CD8-positive, alpha-beta memory T cell (primary cell): ENCODE results near the gene MRPL39. TPM values are rescaled to one million over a fixed set of nuclear protein-coding genes. Genes with fewer than 3 reads are reported as not detected.
A peak's percentile ranks its signal among the peaks of the same experiment; 100 is the strongest.
"Not testable (repeated sequence)": the region's sequence is repeated elsewhere in the genome, so short reads cannot be mapped to it uniquely, and the experiment has no call there.

Experiments
- CTCF ChIA-PET: fragments of 350-600 bp; sonication (Branson Sonifier 250); formaldehyde crosslinking; loops from one replicate; lab custom pipeline; 2021; ENCODE audit warnings: antibody characterized with exemption; lab: Charles Lee
- POLR2A ChIA-PET: fragments of 350-600 bp; sonication (Branson Sonifier 250); formaldehyde crosslinking; loops from one replicate; lab custom pipeline; 2021; ENCODE audit warnings: antibody characterized with exemption; lab: Charles Lee
- DNase-seq, 5 donors: peaks; one replicate each; pipeline versions ENCODE4 v3.0.0 to v3.0.0-alpha.2; 2020 to 2022; ENCODE audit warnings: mixed read lengths in 1 of 5
- H3K27ac ChIP-seq: one replicate; pipeline ENCODE4 v1.7.0; 2013; ENCODE audit warnings: low read depth, mild to moderate bottlenecking, low read length, moderate library complexity
- H3K27me3 ChIP-seq: 2 replicates; pipeline ENCODE4 v1.7.0; 2013; ENCODE audit warnings: low read length, mild to moderate bottlenecking; ENCODE audit not compliant: insufficient read depth, poor library complexity, severe bottlenecking
- H3K36me3 ChIP-seq: 2 replicates; pipeline ENCODE4 v1.7.0; 2013; ENCODE audit warnings: mild to moderate bottlenecking, low read length, moderate library complexity; ENCODE audit not compliant: insufficient read depth
- H3K4me1 ChIP-seq: 2 replicates; pipeline ENCODE4 v1.7.0; 2013; ENCODE audit warnings: mild to moderate bottlenecking, low read length, moderate library complexity; ENCODE audit not compliant: insufficient read depth
- H3K4me3 ChIP-seq: 2 replicates; pipeline ENCODE4 v1.7.0; 2013; ENCODE audit warnings: mild to moderate bottlenecking, low read length
- H3K9me3 ChIP-seq: 2 replicates; pipeline ENCODE4 v1.7.0; 2013; ENCODE audit warnings: mild to moderate bottlenecking, low read length
- H3K27ac Mint-ChIP-seq, 8 donors: one replicate each; pipeline ENCODE4 v1.8.0; 2020 to 2021; ENCODE audit warnings: mixed read lengths in 8 of 8, mild to moderate bottlenecking in 6 of 8, inconsistent platforms in 3 of 8, moderate library complexity in 3 of 8
- H3K27me3 Mint-ChIP-seq, 2 donors: one replicate each; pipeline ENCODE4 v1.8.0; 2020 to 2021; ENCODE audit warnings: mixed read lengths in 2 of 2, mild to moderate bottlenecking in 1 of 2, moderate library complexity in 1 of 2
- H3K36me3 Mint-ChIP-seq, 3 donors: one replicate each; pipeline ENCODE4 v1.8.0; 2020 to 2021; ENCODE audit warnings: mixed read lengths in 3 of 3, inconsistent platforms in 1 of 3, mild to moderate bottlenecking in 1 of 3
- H3K4me1 Mint-ChIP-seq, 3 donors: one replicate each; pipeline ENCODE4 v1.8.0; 2020 to 2021; ENCODE audit warnings: mixed read lengths in 3 of 3, inconsistent platforms in 1 of 3, mild to moderate bottlenecking in 1 of 3
- H3K4me3 Mint-ChIP-seq, 7 donors: one replicate each; pipeline ENCODE4 v1.8.0; 2020 to 2021; ENCODE audit warnings: mixed read lengths in 7 of 7, mild to moderate bottlenecking in 6 of 7, moderate library complexity in 4 of 7, inconsistent platforms in 2 of 7
- H3K9me3 Mint-ChIP-seq, 5 donors: one replicate each; pipeline ENCODE4 v1.8.0; 2020 to 2022; ENCODE audit warnings: mixed read lengths in 5 of 5, mild to moderate bottlenecking in 3 of 5, moderate library complexity in 2 of 5, inconsistent platforms in 1 of 5
- polyA plus RNA-seq: library from polyadenylated mRNA; unstranded; fragments of 300-500 nt; fragmentation: Illumina TruSeq; gene quantifications from one replicate; pipeline ENCODE4 v1.2.3, GENCODE V29; 2021
- total RNA-seq, 2 experiments: library from RNA; stranded (reverse); gene quantifications; one replicate each; pipeline ENCODE4 v1.2.3, GENCODE V29; 2021

The MRPL39 gene
- total and polyA plus RNA-seq, 3 experiments from 2014 or later, result 39.3 to 85.5 (median 81.1) TPM

- no peaks in the 10 kb centered on the region for H3K9me3 ChIP-seq
- H3K27me3 ChIP-seq, result no peaks in the 10 kb centered on the region
- H3K9me3 Mint-ChIP-seq, result no peaks in the 10 kb centered on the region
- POLR2A ChIA-PET, result no interaction called here
- H3K27ac ChIP-seq, result no peak overlapping the region
- CTCF ChIA-PET, result no interaction called here
- no peak overlapping the region for H3K27ac Mint-ChIP-seq
- no peaks in the 10 kb centered on the region for H3K4me1 Mint-ChIP-seq
- no peaks in the 10 kb centered on the region for H3K36me3 ChIP-seq
- H3K4me3 ChIP-seq, result no peak overlapping the region
- H3K36me3 Mint-ChIP-seq, result peaks cover 0 to 3% (median 0%) of the 10 kb centered on the region in 3 donors
- no peak for DNase-seq
- no peak overlapping the region for H3K4me3 Mint-ChIP-seq
- H3K27me3 Mint-ChIP-seq, result peaks cover 11 to 30% of the 10 kb centered on the region in 2 donors
- no peaks in the 10 kb centered on the region for H3K4me1 ChIP-seq
These were observed 25.0 kb upstream of the MRPL39 start for GRCh38 chr21:25632296-25632695.

DNA sequence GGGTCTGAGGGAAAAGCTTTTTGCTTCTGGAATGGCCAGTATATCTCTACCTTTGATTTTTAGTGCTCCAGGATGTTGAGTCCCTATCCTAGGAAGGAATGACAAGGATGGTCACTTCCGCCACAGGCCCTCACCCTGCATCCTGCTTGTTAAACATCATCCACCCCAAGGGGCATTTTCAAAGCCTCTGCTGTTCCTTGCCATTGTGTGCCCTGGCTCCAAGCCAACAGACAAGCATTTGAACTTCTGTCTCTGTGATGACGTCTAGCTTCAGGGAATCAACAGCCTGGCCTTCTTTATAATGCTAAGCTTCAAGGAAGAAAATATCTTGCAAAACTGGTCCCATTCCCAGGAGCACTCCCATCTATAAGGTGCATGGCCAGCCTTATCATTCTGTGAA lies 19.5 kb upstream of the MRPL39 start:
- H3K27ac ChIP-seq, result no peak overlapping the region
- H3K4me3 Mint-ChIP-seq, result no peak overlapping the region
- H3K4me1 Mint-ChIP-seq, result no peaks in the 10 kb centered on the region
- H3K27me3 ChIP-seq, result no peaks in the 10 kb centered on the region
- H3K9me3 Mint-ChIP-seq, result no peaks in the 10 kb centered on the region
- H3K36me3 Mint-ChIP-seq, result no peaks in the 10 kb centered on the region
- H3K4me1 ChIP-seq, result no peaks in the 10 kb centered on the region
- POLR2A ChIA-PET, result no interaction called here
- DNase-seq, result no peak
- peak overlapping the region in 1 of 8 donors; percentile 34 for H3K27ac Mint-ChIP-seq
- H3K9me3 ChIP-seq, result no peaks in the 10 kb centered on the region
- peaks cover 0 to 2% of the 10 kb centered on the region in 2 donors for H3K27me3 Mint-ChIP-seq
- no peaks in the 10 kb centered on the region for H3K36me3 ChIP-seq
- CTCF ChIA-PET, result interaction anchor here (1.3 kb wide), 1 partner anchor 18 kb away, joined by 5 read pairs; no protein-coding TSS in a partner anchor
- no peak overlapping the region for H3K4me3 ChIP-seq

GRCh38 chr21:25625776-25626555 lies 18.7 kb upstream of the MRPL39 start:
- H3K4me3 ChIP-seq, CTCF ChIA-PET, H3K27me3 Mint-ChIP-seq, H3K27ac Mint-ChIP-seq, H3K27me3 ChIP-seq, H3K9me3 Mint-ChIP-seq, POLR2A ChIA-PET, H3K36me3 ChIP-seq, H3K9me3 ChIP-seq, H3K4me1 Mint-ChIP-seq, DNase-seq, H3K36me3 Mint-ChIP-seq, H3K4me1 ChIP-seq, H3K4me3 Mint-ChIP-seq, H3K27ac ChIP-seq: not testable (repeated sequence)

- no peak for DNase-seq
- Histone ChIP-seq H3K4me3 (no peak overlapping the region), H3K27me3 (no peaks in the 10 kb centered on the region), H3K27ac (no peak overlapping the region), H3K36me3 (no peaks in the 10 kb centered on the region), H3K4me1 (no peaks in the 10 kb centered on the region), H3K9me3 (no peaks in the 10 kb centered on the region)
- no peaks in the 10 kb centered on the region for H3K36me3 Mint-ChIP-seq
- ChIA-PET CTCF (interaction anchor here (1.1 kb wide), 1 partner anchor 13 kb away, joined by 3 read pairs; no protein-coding TSS in a partner anchor), POLR2A (no interaction called here)
- H3K4me3 Mint-ChIP-seq, result no peak overlapping the region
- no peaks in the 10 kb centered on the region for H3K4me1 Mint-ChIP-seq
- no peak overlapping the region for H3K27ac Mint-ChIP-seq
- peaks cover 0 to 6% of the 10 kb centered on the region in 2 donors for H3K27me3 Mint-ChIP-seq
- H3K9me3 Mint-ChIP-seq, result no peaks in the 10 kb centered on the region
These were observed 17.8 kb upstream of the MRPL39 start for GRCh38 chr21:25625036-25625435.

- no peaks in the 10 kb centered on the region for H3K4me1 ChIP-seq
- H3K9me3 Mint-ChIP-seq, result no peaks in the 10 kb centered on the region
- no peak for DNase-seq
- POLR2A ChIA-PET, result no interaction called here
- H3K27me3 ChIP-seq, result no peaks in the 10 kb centered on the region
- no peak overlapping the region for H3K27ac ChIP-seq
- H3K27ac Mint-ChIP-seq, result no peak overlapping the region
- peaks cover 0 to 6% of the 10 kb centered on the region in 2 donors for H3K27me3 Mint-ChIP-seq
- H3K36me3 Mint-ChIP-seq, result no peaks in the 10 kb centered on the region
- CTCF ChIA-PET, result interaction anchor here (1.1 kb wide), 1 partner anchor 14 kb away, joined by 3 read pairs; no protein-coding TSS in a partner anchor
- H3K4me3 ChIP-seq, result no peak overlapping the region
- H3K4me1 Mint-ChIP-seq, result no peaks in the 10 kb centered on the region
- no peaks in the 10 kb centered on the region for H3K36me3 ChIP-seq
- no peak overlapping the region for H3K4me3 Mint-ChIP-seq
- H3K9me3 ChIP-seq, result no peaks in the 10 kb centered on the region
These were observed 17.2 kb upstream of the MRPL39 start for GRCh38 chr21:25624511-25624910.

DNA sequence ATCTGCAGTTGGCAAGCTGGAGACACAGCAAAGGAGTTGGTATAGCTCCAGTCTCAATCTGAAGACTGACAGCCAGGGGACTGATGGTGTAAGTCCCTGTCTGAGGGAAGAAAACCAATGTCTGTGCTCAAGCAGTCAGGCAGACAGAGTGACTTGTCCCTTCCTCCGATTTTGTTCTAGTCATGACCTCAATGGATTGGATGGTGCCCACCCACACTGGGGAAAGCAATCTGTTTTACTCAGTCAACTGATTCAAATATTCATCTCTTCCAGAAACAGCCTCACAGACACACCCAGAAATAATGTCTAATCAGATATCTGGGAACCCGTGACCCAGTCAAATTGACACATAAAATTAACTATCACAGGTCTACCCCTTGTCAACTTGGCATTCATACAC lies 11.9 kb upstream of the MRPL39 start:
- no peaks in the 10 kb centered on the region for H3K9me3 ChIP-seq

GRCh38 chr21:25615880-25616279 lies 8.6 kb upstream of the MRPL39 start:
- Histone ChIP-seq H3K4me1 (no peaks in the 10 kb centered on the region), H3K27me3 (no peaks in the 10 kb centered on the region), H3K4me3 (no peak overlapping the region), H3K27ac (no peak overlapping the region), H3K9me3 (no peaks in the 10 kb centered on the region), H3K36me3 (no peaks in the 10 kb centered on the region)
- no peak overlapping the region for H3K27ac Mint-ChIP-seq
- H3K36me3 Mint-ChIP-seq, result no peaks in the 10 kb centered on the region
- no peak for DNase-seq
- ChIA-PET CTCF (no interaction called here), POLR2A (no interaction called here)
- no peaks in the 10 kb centered on the region for H3K9me3 Mint-ChIP-seq
- no peak overlapping the region for H3K4me3 Mint-ChIP-seq
- peaks cover 3 to 6% of the 10 kb centered on the region in 2 donors for H3K27me3 Mint-ChIP-seq
- H3K4me1 Mint-ChIP-seq, result no peaks in the 10 kb centered on the region

More for the DNA sequence above, 11.9 kb upstream of the MRPL39 start:
- Mint-ChIP-seq H3K9me3 (no peaks in the 10 kb centered on the region), H3K4me3 (no peak overlapping the region), H3K4me1 (no peaks in the 10 kb centered on the region), H3K27ac (no peak overlapping the region), H3K27me3 (peaks cover 4 to 6% of the 10 kb centered on the region in 2 donors), H3K36me3 (no peaks in the 10 kb centered on the region)
- H3K36me3 ChIP-seq, result no peaks in the 10 kb centered on the region
- H3K27ac ChIP-seq, result no peak overlapping the region
- ChIA-PET POLR2A (no interaction called here), CTCF (no interaction called here)
- no peak for DNase-seq
- H3K4me1 ChIP-seq, result no peaks in the 10 kb centered on the region
- H3K27me3 ChIP-seq, result no peaks in the 10 kb centered on the region
- no peak overlapping the region for H3K4me3 ChIP-seq

GRCh38 chr21:25614441-25614840 lies 7.2 kb upstream of the MRPL39 start:
- POLR2A ChIA-PET, result no interaction called here

More at GRCh38 chr21:25614441-25614840, 7.2 kb upstream of the MRPL39 start:
- CTCF ChIA-PET, result interaction anchor here (0.7 kb wide), 1 partner anchor 69 kb away, joined by 3 read pairs; no protein-coding TSS in a partner anchor
- H3K4me3 ChIP-seq, result no peak overlapping the region
- no peaks in the 10 kb centered on the region for H3K27me3 ChIP-seq
- DNase-seq, result no peak
- no peaks in the 10 kb centered on the region for H3K4me1 ChIP-seq
- no peak overlapping the region for H3K27ac Mint-ChIP-seq
- H3K27ac ChIP-seq, result no peak overlapping the region
- H3K4me3 Mint-ChIP-seq, result no peak overlapping the region
- H3K9me3 Mint-ChIP-seq, result no peaks in the 10 kb centered on the region
- H3K9me3 ChIP-seq, result no peaks in the 10 kb centered on the region
- H3K4me1 Mint-ChIP-seq, result no peaks in the 10 kb centered on the region
- H3K36me3 ChIP-seq, result no peaks in the 10 kb centered on the region
- peaks cover 1 to 6% of the 10 kb centered on the region in 2 donors for H3K27me3 Mint-ChIP-seq
- H3K36me3 Mint-ChIP-seq, result no peaks in the 10 kb centered on the region
